ENCODE measurements around the gene AZIN2. TPM values are rescaled to one million over a fixed set of nuclear protein-coding genes. Genes with fewer than 3 reads are reported as not detected.

The AZIN2 gene
- total RNA-seq, 1 experiment from 2014 or later, result 2.4 TPM

- ChIA-PET POLR2A (no interaction called here), CTCF (no interaction called here)
- no peak overlapping the region for H3K4me3 ChIP-seq (ENCODE audit: low read depth in 2 of 2, low read length in 2 of 2)
- in situ Hi-C loops (cut with HindIII; ENCODE audit: low pct_unique_long_range_greater_than_20kb, low sequenced_read_pairs) (no loop called here), intact Hi-C loops (cut with micrococcal nuclease; ENCODE audit: unreplicated experiment) (loop anchor here (10.0 kb wide), 1 partner anchor 272 kb away; no protein-coding TSS in a partner anchor)
- H3K4me1 ChIP-seq (ENCODE audit: control insufficient read depth, insufficient read depth, low read length), result no peaks in the 10 kb centered on the region
- DNase-seq (ENCODE audit: low read depth, low spot score) (no peak), ATAC-seq (no peak)
- H3K27me3 ChIP-seq (ENCODE audit: control insufficient read depth, insufficient read depth, low read length), result no peaks in the 10 kb centered on the region
- BruUV-seq (replicated peaks), result no TSS peak
- H3K27ac ChIP-seq (ENCODE audit: low read length), result no peak overlapping the region
- H3K9me3 ChIP-seq (ENCODE audit: control insufficient read depth, insufficient read depth, low read depth, low read length), result no peaks in the 10 kb centered on the region
- H3K36me3 ChIP-seq (ENCODE audit: control insufficient read depth, insufficient read depth, low read length), result no peaks in the 10 kb centered on the region
- TF ChIP-seq CTCF (IDR thresholded peaks at IDR 0.05) (no peak), SIN3A (IDR thresholded peaks at IDR 0.05; ENCODE audit: borderline replicate concordance, insufficient read depth, low read depth, low read length) (no peak), POLR2AphosphoS5 (IDR thresholded peaks at IDR 0.05; ENCODE audit: low read depth, low read length) (no peak), TCF7L2 (IDR thresholded peaks at IDR 0.05; ENCODE audit: low read depth, low read length) (no peak), REST (IDR thresholded peaks at IDR 0.05; ENCODE audit: insufficient read depth in 1 of 2, low read depth in 2 of 2, low read length in 1 of 2) (no peak)
Measured at GRCh38 chr1:33092438-33092837, 11.5 kb downstream of the AZIN2 start.

- ChIA-PET CTCF (no interaction called here), POLR2A (no interaction called here)
- no TSS peak for BruUV-seq (replicated peaks)
- no peak overlapping the region for H3K27ac ChIP-seq (ENCODE audit: low read length)
- H3K4me1 ChIP-seq (ENCODE audit: control insufficient read depth, insufficient read depth, low read length), result no peaks in the 10 kb centered on the region
- TF ChIP-seq REST (IDR thresholded peaks at IDR 0.05; ENCODE audit: insufficient read depth in 1 of 2, low read depth in 2 of 2, low read length in 1 of 2) (no peak), TCF7L2 (IDR thresholded peaks at IDR 0.05; ENCODE audit: low read depth, low read length) (no peak), CTCF (IDR thresholded peaks at IDR 0.05) (no peak), SIN3A (IDR thresholded peaks at IDR 0.05; ENCODE audit: borderline replicate concordance, insufficient read depth, low read depth, low read length) (no peak), POLR2AphosphoS5 (IDR thresholded peaks at IDR 0.05; ENCODE audit: low read depth, low read length) (no peak)
- no peaks in the 10 kb centered on the region for H3K27me3 ChIP-seq (ENCODE audit: control insufficient read depth, insufficient read depth, low read length)
- DNase-seq (ENCODE audit: low read depth, low spot score) (no peak), ATAC-seq (no peak)
- no peak overlapping the region for H3K4me3 ChIP-seq (ENCODE audit: low read depth in 2 of 2, low read length in 2 of 2)
- no peaks in the 10 kb centered on the region for H3K36me3 ChIP-seq (ENCODE audit: control insufficient read depth, insufficient read depth, low read length)
- intact Hi-C loops (cut with micrococcal nuclease; ENCODE audit: unreplicated experiment) (loop anchor here (10.0 kb wide), 1 partner anchor 272 kb away; no protein-coding TSS in a partner anchor), in situ Hi-C loops (cut with HindIII; ENCODE audit: low pct_unique_long_range_greater_than_20kb, low sequenced_read_pairs) (no loop called here)
- H3K9me3 ChIP-seq (ENCODE audit: control insufficient read depth, insufficient read depth, low read depth, low read length), result no peaks in the 10 kb centered on the region
Measured at GRCh38 chr1:33093004-33093403, 12.1 kb downstream of the AZIN2 start.

Measured in Panc1 (cell line).